ENCODE results near the gene PLCB1.

Gene PLCB1

DNA sequence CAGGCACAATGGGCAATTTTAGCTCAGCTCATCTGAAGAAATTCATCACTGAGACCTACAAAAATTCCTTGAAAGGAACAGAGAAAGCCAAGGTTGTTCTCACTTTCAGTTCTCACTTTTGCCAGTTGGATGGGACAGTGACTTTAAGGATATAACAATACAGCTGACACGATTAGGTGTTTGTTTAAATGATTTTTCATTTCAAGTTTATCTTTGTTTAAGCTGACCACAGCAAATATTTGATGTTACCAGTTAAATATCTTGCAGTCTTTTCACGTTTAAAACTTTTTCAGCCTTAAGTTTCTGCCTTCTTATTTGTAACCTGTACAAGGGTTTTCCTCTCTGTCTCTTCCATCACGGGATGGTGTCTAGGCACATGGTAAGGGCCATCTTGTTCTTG, 93.6 kb downstream of the PLCB1 start:
- H3K36me3 ChIP-seq = no peaks in the 10 kb centered on the region
- no peak overlapping the region for H3K4me3 ChIP-seq
- intact Hi-C loops (cut with DNase I; ENCODE audit: low total_unique reads) = no loop called here
- no peak overlapping the region for H3K27ac ChIP-seq
- DNase-seq = no peak
- peaks cover 0 to 14% (median 0%) of the 10 kb centered on the region in 4 donors for H3K4me1 ChIP-seq
- H3K27me3 ChIP-seq = no peaks in the 10 kb centered on the region
- no peaks in the 10 kb centered on the region for H3K9me3 ChIP-seq
- TF ChIP-seq, protein P1, sequence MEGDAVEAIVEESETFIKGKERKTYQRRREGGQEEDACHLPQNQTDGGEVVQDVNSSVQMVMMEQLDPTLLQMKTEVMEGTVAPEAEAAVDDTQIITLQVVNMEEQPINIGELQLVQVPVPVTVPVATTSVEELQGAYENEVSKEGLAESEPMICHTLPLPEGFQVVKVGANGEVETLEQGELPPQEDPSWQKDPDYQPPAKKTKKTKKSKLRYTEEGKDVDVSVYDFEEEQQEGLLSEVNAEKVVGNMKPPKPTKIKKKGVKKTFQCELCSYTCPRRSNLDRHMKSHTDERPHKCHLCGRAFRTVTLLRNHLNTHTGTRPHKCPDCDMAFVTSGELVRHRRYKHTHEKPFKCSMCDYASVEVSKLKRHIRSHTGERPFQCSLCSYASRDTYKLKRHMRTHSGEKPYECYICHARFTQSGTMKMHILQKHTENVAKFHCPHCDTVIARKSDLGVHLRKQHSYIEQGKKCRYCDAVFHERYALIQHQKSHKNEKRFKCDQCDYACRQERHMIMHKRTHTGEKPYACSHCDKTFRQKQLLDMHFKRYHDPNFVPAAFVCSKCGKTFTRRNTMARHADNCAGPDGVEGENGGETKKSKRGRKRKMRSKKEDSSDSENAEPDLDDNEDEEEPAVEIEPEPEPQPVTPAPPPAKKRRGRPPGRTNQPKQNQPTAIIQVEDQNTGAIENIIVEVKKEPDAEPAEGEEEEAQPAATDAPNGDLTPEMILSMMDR (IDR thresholded peaks at IDR 0.05) = no peak

DNA sequence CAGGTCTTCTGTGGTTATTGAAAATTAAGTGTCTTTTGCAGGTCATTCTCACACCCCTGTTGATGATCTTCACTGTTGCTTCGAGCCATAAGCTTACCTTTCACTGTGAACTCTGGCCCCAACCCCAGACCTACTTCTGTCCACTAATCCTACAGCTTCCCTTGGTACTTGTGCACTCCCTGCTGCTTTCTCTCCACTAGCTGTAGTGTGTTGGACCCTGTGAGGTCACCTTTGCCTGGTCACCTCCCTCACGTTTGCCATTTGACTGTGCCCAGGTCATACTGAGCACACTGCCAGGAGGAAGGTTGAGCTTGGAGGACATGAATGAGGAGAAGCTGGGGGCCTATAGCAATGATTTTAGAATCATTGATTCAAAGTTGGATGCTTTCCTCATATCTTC, 94.0 kb downstream of the PLCB1 start:
- Histone ChIP-seq H3K4me1 (peaks cover 0 to 14% (median 0%) of the 10 kb centered on the region in 4 donors), H3K4me3 (no peak overlapping the region), H3K27ac (no peak overlapping the region), H3K9me3 (no peaks in the 10 kb centered on the region), H3K36me3 (no peaks in the 10 kb centered on the region), H3K27me3 (no peaks in the 10 kb centered on the region)
- TF ChIP-seq, protein P1 (IDR thresholded peaks at IDR 0.05) = no peak
- intact Hi-C loops (cut with DNase I; ENCODE audit: low total_unique reads) = no loop called here
- no peak for DNase-seq

DNA sequence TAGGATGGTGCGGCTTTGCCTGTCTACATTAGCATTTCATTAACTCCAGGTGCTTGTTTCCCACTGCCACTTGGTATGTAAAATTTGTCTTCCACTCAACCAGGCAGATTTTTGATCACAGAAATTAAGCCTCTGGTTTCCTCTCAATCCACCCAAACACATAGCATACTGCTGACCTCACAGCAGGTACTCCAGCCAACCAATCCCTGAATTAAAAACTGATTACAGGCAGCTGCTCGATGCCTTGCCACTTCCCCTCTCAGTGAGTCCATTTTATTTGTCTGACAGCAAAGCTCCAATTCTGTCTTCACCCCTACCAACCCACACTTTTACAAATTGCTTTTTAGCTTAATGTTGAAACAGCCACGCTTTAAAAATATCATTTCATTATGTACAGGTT, 95.2 kb downstream of the PLCB1 start:
- intact Hi-C loops (cut with DNase I; ENCODE audit: low total_unique reads) = no loop called here
- TF ChIP-seq, protein P1 (IDR thresholded peaks at IDR 0.05) = no peak
- H3K4me3 ChIP-seq = no peak overlapping the region
- H3K27ac ChIP-seq = no peak overlapping the region
- no peak for DNase-seq
- no peaks in the 10 kb centered on the region for H3K9me3 ChIP-seq
- H3K4me1 ChIP-seq = peaks cover 0 to 16% (median 0%) of the 10 kb centered on the region in 4 donors
- no peaks in the 10 kb centered on the region for H3K36me3 ChIP-seq
- H3K27me3 ChIP-seq = no peaks in the 10 kb centered on the region

DNA sequence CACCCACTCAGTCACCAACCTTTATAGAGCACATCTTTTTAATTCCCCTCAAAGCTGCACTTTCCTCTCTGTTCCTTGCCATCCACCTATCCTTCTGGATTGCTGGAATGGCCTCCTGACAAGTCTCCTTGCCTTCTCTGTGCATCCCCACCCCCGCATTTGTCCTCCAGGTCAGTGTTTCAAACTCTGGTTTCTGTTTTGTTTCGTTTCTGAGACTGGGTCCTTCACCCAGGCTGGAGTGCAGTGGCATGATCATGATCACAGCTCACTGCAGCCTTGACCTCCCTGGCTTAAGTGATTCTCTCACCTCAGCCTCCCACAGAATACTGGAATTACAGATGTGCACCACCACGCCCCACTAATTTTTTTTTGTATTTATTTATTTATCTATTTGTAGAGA, 96.2 kb downstream of the PLCB1 start:
- Histone ChIP-seq H3K9me3 (no peaks in the 10 kb centered on the region), H3K4me1 (peaks cover 0 to 11% (median 0%) of the 10 kb centered on the region in 4 donors), H3K36me3 (no peaks in the 10 kb centered on the region), H3K27me3 (no peaks in the 10 kb centered on the region), H3K4me3 (no peak overlapping the region), H3K27ac (no peak overlapping the region)
- no peak for DNase-seq
- intact Hi-C loops (cut with DNase I; ENCODE audit: low total_unique reads) = no loop called here
- TF ChIP-seq, protein P1 (IDR thresholded peaks at IDR 0.05) = no peak

DNA sequence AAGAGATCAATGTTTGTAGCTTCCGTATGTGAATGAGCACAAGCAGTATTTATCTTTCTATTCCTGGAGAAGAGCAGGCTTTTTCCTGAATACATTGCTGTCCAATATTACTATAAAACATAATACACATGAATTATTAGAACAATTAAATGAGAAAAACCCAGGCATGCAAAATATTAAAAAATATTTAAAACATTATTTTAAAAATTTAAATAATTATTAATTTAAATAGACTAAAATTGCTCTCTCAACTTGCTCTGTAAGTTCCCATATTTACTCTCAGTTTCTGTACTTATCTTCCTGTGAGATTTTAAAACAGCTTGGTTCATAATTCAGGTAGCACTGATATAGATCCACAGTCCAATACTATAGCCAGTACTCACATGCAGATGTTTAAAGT, 97.0 kb downstream of the PLCB1 start:
- intact Hi-C loops (cut with DNase I; ENCODE audit: low total_unique reads) = no loop called here
- DNase-seq = no peak
- no peaks in the 10 kb centered on the region for H3K36me3 ChIP-seq
- H3K27me3 ChIP-seq = no peaks in the 10 kb centered on the region
- H3K4me1 ChIP-seq = peaks cover 0 to 4% (median 1%) of the 10 kb centered on the region in 4 donors
- TF ChIP-seq, protein P1 (IDR thresholded peaks at IDR 0.05) = no peak
- no peak overlapping the region for H3K4me3 ChIP-seq
- no peak overlapping the region for H3K27ac ChIP-seq
- no peaks in the 10 kb centered on the region for H3K9me3 ChIP-seq

DNA sequence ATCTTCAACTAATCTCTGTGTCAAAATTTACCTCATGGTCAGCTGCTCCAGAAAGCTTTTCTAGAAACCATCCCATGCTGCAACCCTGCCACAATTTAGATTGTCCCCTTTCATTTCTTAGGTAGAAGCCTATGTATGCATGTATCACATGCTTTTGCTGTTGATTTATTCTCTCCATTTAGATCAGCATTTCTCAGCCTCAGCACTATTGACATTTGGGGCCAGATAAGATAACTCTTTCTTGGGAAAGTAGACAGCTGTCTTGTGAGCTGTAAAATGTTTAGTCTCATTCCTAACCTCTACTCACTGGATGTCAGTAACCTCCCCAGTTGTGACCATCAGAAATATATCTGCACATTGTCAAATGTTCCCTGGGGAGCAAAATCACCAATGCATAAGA, 99.0 kb downstream of the PLCB1 start:
- Histone ChIP-seq H3K36me3 (no peaks in the 10 kb centered on the region), H3K9me3 (no peaks in the 10 kb centered on the region), H3K4me1 (peaks cover 0 to 7% (median 2%) of the 10 kb centered on the region in 4 donors), H3K27me3 (no peaks in the 10 kb centered on the region), H3K27ac (no peak overlapping the region), H3K4me3 (no peak overlapping the region)
- DNase-seq = no peak
- TF ChIP-seq, protein P1 (IDR thresholded peaks at IDR 0.05) = no peak
- intact Hi-C loops (cut with DNase I; ENCODE audit: low total_unique reads) = no loop called here
